Karpas-422 (cell line): ENCODE results near the gene MARS2. TPM values are rescaled to one million over a fixed set of nuclear protein-coding genes. Genes with fewer than 3 reads are reported as not detected.
"Not testable (repeated sequence)": the region's sequence is repeated elsewhere in the genome, so short reads cannot be mapped to it uniquely, and the experiment has no call there.

Source experiments
- DNase-seq: peaks from one replicate; pipeline ENCODE4 v3.0.0-alpha.2; 2015
- H2AFZ ChIP-seq: fragments of 200-600 bp; sonication (generic); 2 replicates; pipeline ENCODE4 v1.6.1; 2014; ENCODE audit warnings: antibody characterized with exemption, low read length, mixed read lengths
- H3K27ac ChIP-seq: fragments of 200-600 bp; sonication (generic); 2 replicates; pipeline ENCODE4 v1.5.1; 2014; ENCODE audit warnings: mild to moderate bottlenecking, low read length, moderate library complexity
- H3K27me3 ChIP-seq: fragments of 200-600 bp; sonication (generic); 2 replicates; pipeline ENCODE4 v1.6.1; 2014; ENCODE audit warnings: low read length, mixed read lengths
- H3K36me3 ChIP-seq: fragments of 200-600 bp; sonication (generic); 2 replicates; pipeline ENCODE4 v1.6.1; 2014; ENCODE audit warnings: low read length, mixed read lengths; ENCODE audit not compliant: insufficient read depth
- H3K4me1 ChIP-seq: fragments of 200-600 bp; sonication (generic); 2 replicates; pipeline ENCODE4 v1.6.1; 2014; ENCODE audit warnings: mild to moderate bottlenecking, low read length, mixed read lengths
- H3K4me2 ChIP-seq: fragments of 200-600 bp; sonication (generic); 2 replicates; pipeline ENCODE4 v1.6.1; 2014; ENCODE audit warnings: low read length, low read depth, mild to moderate bottlenecking; ENCODE audit not compliant: poor library complexity, severe bottlenecking
- H3K4me3 ChIP-seq: fragments of 200-600 bp; sonication (generic); 2 replicates; pipeline ENCODE4 v1.5.1; 2014; ENCODE audit warnings: mild to moderate bottlenecking, antibody characterized with exemption, low read length, mixed read lengths
- H3K79me2 ChIP-seq: fragments of 200-600 bp; sonication (generic); 2 replicates; pipeline ENCODE4 v1.6.1; 2014; ENCODE audit warnings: mild to moderate bottlenecking, low read length, mixed read lengths
- H3K9ac ChIP-seq: fragments of 200-600 bp; sonication (generic); 2 replicates; pipeline ENCODE4 v1.6.0; 2014; ENCODE audit warnings: low read length
- H3K9me2 ChIP-seq: fragments of 200-600 bp; sonication (generic), shearing (Covaris generic); replicated peaks from 2 replicates; pipeline ENCODE4 v1.6.0; 2014; ENCODE audit warnings: mild to moderate bottlenecking, low read length, moderate library complexity; ENCODE audit not compliant: insufficient read depth
- H3K9me3 ChIP-seq: fragments of 300-700, 200-600 bp; sonication (generic); 2 replicates; pipeline ENCODE4 v1.6.1; 2014; ENCODE audit warnings: low read length, mixed read lengths
- H4K20me1 ChIP-seq: fragments of 200-600 bp; sonication (generic); 2 replicates; pipeline ENCODE4 v1.6.1; 2014; ENCODE audit warnings: mild to moderate bottlenecking, antibody characterized with exemption, low read length, low read depth; ENCODE audit not compliant: insufficient read depth
- total RNA-seq: library from RNA; depleted of rRNA; stranded (reverse); fragments of >200 nt; shearing (Covaris generic); gene quantifications from 2 replicates; pipeline ENCODE4 v1.2.3, GENCODE V29; 2014; ENCODE audit warnings: low replicate concordance

MARS2 gene
- total RNA-seq, 1 experiment from 2014 or later, result 36.4 TPM

- H3K4me1 ChIP-seq, result peaks cover 51% of the 10 kb centered on the region
- H3K4me2 ChIP-seq, result peak overlapping the region; percentile 82
- no peaks in the 10 kb centered on the region for H3K9me2 ChIP-seq
- no peak overlapping the region for H2AFZ ChIP-seq
- peaks cover 45% of the 10 kb centered on the region for H4K20me1 ChIP-seq
- H3K9ac ChIP-seq, result peak overlapping the region; percentile 95
- peaks cover 75% of the 10 kb centered on the region for H3K79me2 ChIP-seq
- peak overlapping the region; percentile 90 for H3K4me3 ChIP-seq
- no peaks in the 10 kb centered on the region for H3K9me3 ChIP-seq
- H3K36me3 ChIP-seq, result peaks cover 32% of the 10 kb centered on the region
- peak; percentile 15 for DNase-seq
- no peak overlapping the region for H3K27ac ChIP-seq
- H3K27me3 ChIP-seq, result no peaks in the 10 kb centered on the region
Observed at GRCh38 chr2:197708331-197708730, 3.2 kb downstream of the MARS2 start.

DNA sequence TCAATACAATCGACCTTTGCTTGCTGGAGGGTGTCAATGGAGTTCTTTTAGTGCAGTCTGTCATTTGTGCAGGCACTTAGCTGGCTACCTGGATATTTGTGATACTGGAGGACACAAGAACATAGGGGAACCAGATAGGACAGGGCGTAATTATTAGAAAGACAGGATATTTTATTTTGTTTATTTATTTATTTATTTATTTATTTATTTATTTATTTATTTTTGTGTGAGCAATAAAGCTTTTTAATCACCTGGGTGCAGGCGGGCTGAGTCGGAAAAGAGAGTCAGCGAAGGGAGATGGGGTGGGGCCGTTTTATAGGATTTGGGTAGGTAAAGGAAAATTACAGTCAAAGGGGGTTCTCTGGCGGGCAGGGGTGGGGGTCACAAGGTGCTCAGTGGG lies 4.0 kb downstream of the MARS2 start:
- H3K9ac ChIP-seq, result peak overlapping the region; percentile 95; the same call in 1 of the 2 replicates
- not testable (repeated sequence) for DNase-seq, H3K27me3 ChIP-seq, H2AFZ ChIP-seq, H3K27ac ChIP-seq, H3K9me3 ChIP-seq, H3K9me2 ChIP-seq
- peaks cover 36% of the 10 kb centered on the region for H3K36me3 ChIP-seq
- peaks cover 45% of the 10 kb centered on the region for H4K20me1 ChIP-seq
- peaks cover 81% of the 10 kb centered on the region for H3K79me2 ChIP-seq
- H3K4me3 ChIP-seq, result peak overlapping the region; percentile 90; the same call in 1 of the 2 replicates
- peak overlapping the region; percentile 82 for H3K4me2 ChIP-seq
- peaks cover 47% of the 10 kb centered on the region for H3K4me1 ChIP-seq

GRCh38 chr2:197710424-197711042 lies 5.4 kb downstream of the MARS2 start:
- H4K20me1 ChIP-seq, result peaks cover 43% of the 10 kb centered on the region
- H3K4me2 ChIP-seq, result no peak overlapping the region
- DNase-seq, result peak; percentile 55
- peaks cover 40% of the 10 kb centered on the region for H3K36me3 ChIP-seq
- H3K27ac ChIP-seq, result no peak overlapping the region
- H3K4me3 ChIP-seq, result no peak overlapping the region
- H3K79me2 ChIP-seq, result peaks cover 85% of the 10 kb centered on the region
- H3K27me3 ChIP-seq, result no peaks in the 10 kb centered on the region
- H3K9ac ChIP-seq, result no peak overlapping the region
- no peaks in the 10 kb centered on the region for H3K9me3 ChIP-seq
- peaks cover 40% of the 10 kb centered on the region for H3K4me1 ChIP-seq
- H3K9me2 ChIP-seq, result no peaks in the 10 kb centered on the region
- H2AFZ ChIP-seq, result no peak overlapping the region

- no peaks in the 10 kb centered on the region for H3K9me2 ChIP-seq
- peaks cover 43% of the 10 kb centered on the region for H3K36me3 ChIP-seq
- no peak overlapping the region for H2AFZ ChIP-seq
- peaks cover 82% of the 10 kb centered on the region for H3K79me2 ChIP-seq
- no peak overlapping the region for H3K27ac ChIP-seq
- no peak overlapping the region for H3K9ac ChIP-seq
- H3K27me3 ChIP-seq, result no peaks in the 10 kb centered on the region
- H3K9me3 ChIP-seq, result no peaks in the 10 kb centered on the region
- peaks cover 40% of the 10 kb centered on the region for H3K4me1 ChIP-seq
- DNase-seq, result no peak
- H3K4me2 ChIP-seq, result no peak overlapping the region
- H3K4me3 ChIP-seq, result no peak overlapping the region
- H4K20me1 ChIP-seq, result peaks cover 32% of the 10 kb centered on the region
Observed at GRCh38 chr2:197711578-197711977, 6.4 kb downstream of the MARS2 start.

- peaks cover 25% of the 10 kb centered on the region for H3K4me1 ChIP-seq
- H3K79me2 ChIP-seq, result peaks cover 65% of the 10 kb centered on the region
- no peak overlapping the region for H3K4me2 ChIP-seq
- H2AFZ ChIP-seq, result no peak overlapping the region
- H3K4me3 ChIP-seq, result no peak overlapping the region
- peak; percentile 36 for DNase-seq
- no peak overlapping the region for H3K9ac ChIP-seq
- H3K9me2 ChIP-seq, result no peaks in the 10 kb centered on the region
- H3K27ac ChIP-seq, result no peak overlapping the region
- H3K9me3 ChIP-seq, result no peaks in the 10 kb centered on the region
- no peaks in the 10 kb centered on the region for H3K27me3 ChIP-seq
- H4K20me1 ChIP-seq, result peaks cover 24% of the 10 kb centered on the region
- H3K36me3 ChIP-seq, result peaks cover 41% of the 10 kb centered on the region
Observed at GRCh38 chr2:197713271-197713670, 8.1 kb downstream of the MARS2 start.

- H3K9me2 ChIP-seq, result no peaks in the 10 kb centered on the region
- H3K9ac ChIP-seq, result no peak overlapping the region
- H3K4me3 ChIP-seq, result no peak overlapping the region
- H3K27ac ChIP-seq, result no peak overlapping the region
- H3K4me2 ChIP-seq, result no peak overlapping the region
- no peaks in the 10 kb centered on the region for H3K27me3 ChIP-seq
- H3K79me2 ChIP-seq, result peaks cover 25% of the 10 kb centered on the region
- no peaks in the 10 kb centered on the region; the same call in 1 of the 2 replicates for H4K20me1 ChIP-seq
- H2AFZ ChIP-seq, result no peak overlapping the region
- peaks cover 14% of the 10 kb centered on the region; the same call in 1 of the 2 replicates for H3K36me3 ChIP-seq
- no peaks in the 10 kb centered on the region for H3K9me3 ChIP-seq
- DNase-seq, result no peak
- H3K4me1 ChIP-seq, result no peaks in the 10 kb centered on the region
Observed at GRCh38 chr2:197717863-197718262, 12.7 kb downstream of the MARS2 start.

GRCh38 chr2:197727011-197727410 lies 21.8 kb downstream of the MARS2 start:
- no peak overlapping the region for H3K4me3 ChIP-seq
- no peaks in the 10 kb centered on the region for H3K36me3 ChIP-seq
- H3K9me2 ChIP-seq, result no peaks in the 10 kb centered on the region
- no peak overlapping the region for H2AFZ ChIP-seq
- H3K4me1 ChIP-seq, result no peaks in the 10 kb centered on the region
- H3K9ac ChIP-seq, result no peak overlapping the region
- no peak overlapping the region for H3K27ac ChIP-seq
- H3K9me3 ChIP-seq, result no peaks in the 10 kb centered on the region
- peak; percentile 22 for DNase-seq
- H3K4me2 ChIP-seq, result no peak overlapping the region
- no peaks in the 10 kb centered on the region for H3K79me2 ChIP-seq
- no peaks in the 10 kb centered on the region for H4K20me1 ChIP-seq
- no peaks in the 10 kb centered on the region for H3K27me3 ChIP-seq

DNA sequence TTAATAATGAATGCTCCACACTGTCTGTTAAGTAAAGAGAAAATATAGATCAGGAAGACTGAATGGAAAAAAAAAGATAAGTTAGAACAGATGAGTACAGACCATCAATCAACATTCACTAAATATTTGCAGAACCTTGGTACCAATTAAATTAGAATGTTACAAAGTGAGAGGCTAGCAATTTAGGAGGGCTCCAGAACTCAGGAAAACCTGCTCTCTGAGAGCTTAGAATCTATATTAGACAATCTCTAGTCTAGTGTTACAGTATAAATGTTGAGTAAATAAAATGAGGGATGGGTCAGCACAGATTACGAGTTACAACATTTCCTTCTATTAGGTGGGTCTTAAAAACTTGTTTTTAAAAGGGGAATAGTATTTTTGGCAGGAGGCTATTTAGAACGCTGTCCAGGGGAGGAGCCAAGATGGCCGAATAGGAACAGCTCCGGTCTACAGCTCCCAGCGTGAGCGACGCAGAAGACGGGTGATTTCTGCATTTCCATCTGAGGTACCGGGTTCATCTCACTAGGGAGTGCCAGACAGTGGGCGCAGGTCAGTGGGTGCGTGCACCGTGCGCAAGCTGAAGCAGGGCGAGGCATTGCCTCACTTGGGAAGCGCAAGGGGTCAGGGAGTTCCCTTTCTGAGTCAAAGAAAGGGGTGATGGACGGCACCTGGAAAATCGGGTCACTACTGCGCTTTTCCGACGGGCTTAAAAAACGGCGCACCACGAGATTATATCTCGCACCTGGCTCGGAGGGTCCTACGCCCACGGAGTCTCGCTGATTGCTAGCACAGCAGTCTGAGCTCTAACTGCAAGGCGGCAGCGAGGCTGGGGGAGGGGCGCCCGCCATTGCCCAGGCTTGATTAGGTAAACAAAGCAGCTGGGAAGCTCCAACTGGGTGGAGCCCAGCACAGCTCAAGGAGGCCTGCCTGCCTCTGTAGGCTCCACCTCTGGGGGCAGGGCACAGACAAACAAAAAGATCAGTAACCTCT lies 23.7 kb downstream of the MARS2 start:
- not testable (repeated sequence) for DNase-seq, H3K27ac ChIP-seq, H3K4me1 ChIP-seq, H3K4me2 ChIP-seq, H3K36me3 ChIP-seq, H3K79me2 ChIP-seq, H3K27me3 ChIP-seq, H2AFZ ChIP-seq, H3K9ac ChIP-seq, H3K9me3 ChIP-seq, H4K20me1 ChIP-seq, H3K4me3 ChIP-seq, H3K9me2 ChIP-seq
